ES-I3 (cell line): ENCODE data around the gene SLC35B1.
"Not testable (repeated sequence)": the region's sequence is repeated elsewhere in the genome, so short reads cannot be mapped to it uniquely, and the experiment has no call there.

Experiments
- H3K36me3 ChIP-seq: 2 replicates; pipeline ENCODE4 v1.6.1; 2013; ENCODE audit warnings: mild to moderate bottlenecking, low read length, control low read depth, moderate library complexity; ENCODE audit not compliant: insufficient read depth
- H3K4me1 ChIP-seq: 2 replicates; pipeline ENCODE4 v1.6.1; 2013; ENCODE audit warnings: mild to moderate bottlenecking, control low read depth, low read length; ENCODE audit not compliant: insufficient read depth
- H3K9ac ChIP-seq: 2 replicates; pipeline ENCODE4 v1.6.1; 2013; ENCODE audit warnings: low read depth, mild to moderate bottlenecking, low read length, moderate library complexity
- H3K9me3 ChIP-seq: 2 replicates; pipeline ENCODE4 v1.6.1; 2013; ENCODE audit warnings: mild to moderate bottlenecking, low read length, moderate library complexity; ENCODE audit not compliant: control insufficient read depth, insufficient read depth

Gene SLC35B1

DNA sequence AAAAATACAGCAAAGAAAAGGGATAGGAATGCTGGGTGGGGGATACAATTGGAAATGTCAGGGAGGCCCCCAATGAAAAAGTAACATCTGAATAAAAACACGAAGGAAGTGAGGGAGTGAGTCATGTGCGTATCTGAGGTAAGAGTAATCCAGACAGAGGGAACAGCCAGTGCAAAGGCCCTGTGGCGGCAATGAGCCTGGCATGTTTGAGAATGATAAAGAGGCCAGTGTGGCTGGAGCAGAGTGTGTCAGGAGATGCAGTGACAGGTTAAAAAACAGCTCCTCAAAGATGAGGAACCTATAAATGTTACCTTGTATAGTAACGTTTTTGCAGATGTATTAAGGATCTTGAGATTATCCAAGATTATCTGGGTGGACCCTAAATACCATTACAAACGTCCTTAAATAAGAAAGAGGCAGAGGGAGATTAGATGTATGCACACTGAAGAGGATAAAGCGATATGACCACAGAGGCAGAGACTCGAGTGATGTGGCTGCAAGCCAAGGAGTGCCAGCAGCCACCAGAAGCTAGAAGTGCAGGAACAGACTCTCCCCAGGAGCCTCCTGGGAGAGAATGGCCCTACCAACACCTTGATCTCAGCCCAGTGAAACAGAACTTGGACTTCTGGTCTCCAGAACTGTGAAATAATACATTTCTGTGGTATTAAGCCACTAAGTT lies 17.8 kb upstream of the SLC35B1 start:
- Histone ChIP-seq H3K36me3 (peaks cover 6% of the 10 kb centered on the region; the same call in 1 of the 2 replicates), H3K4me1 (0 out of 2 replicates have a peak, but pooled peaks cover 5% of the 10 kb centered on the region)

DNA sequence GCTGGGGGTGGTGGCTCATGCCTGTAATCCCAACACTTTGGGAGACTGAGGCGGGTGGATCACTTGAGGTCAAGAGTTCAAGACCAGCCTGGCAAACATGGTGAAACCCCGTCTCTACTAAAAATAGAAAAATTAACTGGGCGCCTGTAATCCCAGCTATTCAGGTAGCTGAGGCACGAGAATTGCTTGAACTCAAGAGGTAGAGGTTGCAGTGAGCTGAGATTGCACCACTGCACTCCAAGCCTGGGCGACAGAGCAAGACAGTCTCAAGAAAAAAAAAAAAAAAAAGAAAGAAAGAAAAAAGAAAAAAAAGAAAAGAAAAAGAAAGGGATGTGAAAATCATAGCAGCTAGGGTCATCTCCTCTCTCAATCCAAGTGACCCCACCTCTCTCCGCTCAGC lies 16.8 kb upstream of the SLC35B1 start:
- not testable (repeated sequence) for H3K4me1 ChIP-seq, H3K36me3 ChIP-seq, H3K9ac ChIP-seq, H3K9me3 ChIP-seq

More for the DNA sequence above, 17.8 kb upstream of the SLC35B1 start:
- H3K9ac ChIP-seq: no peak overlapping the region
- H3K9me3 ChIP-seq: no peaks in the 10 kb centered on the region

DNA sequence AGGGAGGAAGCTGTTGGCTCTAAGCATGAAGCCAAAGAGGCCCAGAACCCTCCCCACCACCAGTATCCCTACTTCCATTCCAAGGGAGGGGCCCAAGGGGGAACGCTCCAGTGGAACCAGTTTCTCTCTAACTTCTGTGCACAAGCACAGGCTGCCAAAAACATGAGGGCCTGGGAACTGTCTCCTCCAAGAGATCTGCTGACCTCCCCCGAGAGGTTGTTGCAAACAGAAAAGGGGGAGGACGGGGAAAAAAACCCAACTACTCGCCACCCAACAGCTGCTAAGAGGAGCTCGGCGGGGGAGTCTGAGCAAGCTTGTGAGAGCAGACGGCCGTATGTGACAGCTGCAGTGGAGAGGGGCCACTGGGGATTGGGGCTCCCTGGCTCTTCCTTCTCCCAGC lies 15.7 kb upstream of the SLC35B1 start:
- peaks cover 9% of the 10 kb centered on the region; the same call in 1 of the 2 replicates for H3K36me3 ChIP-seq
- H3K9ac ChIP-seq: no peak overlapping the region
- no peaks in the 10 kb centered on the region for H3K9me3 ChIP-seq
- H3K4me1 ChIP-seq: 0 out of 2 replicates have a peak, but pooled peaks cover 5% of the 10 kb centered on the region

DNA sequence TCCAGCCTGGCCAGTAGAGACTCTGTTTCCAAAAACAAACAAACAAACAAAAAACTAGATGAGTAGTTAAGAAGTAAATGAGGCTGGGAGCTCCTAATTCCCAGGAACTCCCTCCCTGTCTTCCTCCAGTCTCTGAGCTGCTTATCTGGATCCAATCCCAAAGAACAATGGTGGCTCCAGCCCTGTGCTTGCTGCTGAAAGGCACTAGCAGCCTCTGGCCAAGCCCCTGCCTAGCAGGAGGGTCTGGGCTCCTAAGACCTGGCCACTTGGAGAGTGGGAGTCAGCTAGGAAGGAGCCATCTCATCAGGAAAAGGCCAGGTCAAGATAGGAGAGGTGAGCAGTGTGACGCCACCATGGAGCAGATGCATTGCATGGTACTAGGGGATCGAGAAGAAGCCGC lies 14.3 kb upstream of the SLC35B1 start:
- Histone ChIP-seq H3K9ac (no peak overlapping the region), H3K36me3 (peaks cover 16% of the 10 kb centered on the region; the same call in 1 of the 2 replicates), H3K9me3 (no peaks in the 10 kb centered on the region), H3K4me1 (0 out of 2 replicates have a peak, but pooled peaks cover 5% of the 10 kb centered on the region)

GRCh38 chr17:49717371-49717861 lies 9.7 kb upstream of the SLC35B1 start:
- no peaks in the 10 kb centered on the region for H3K9me3 ChIP-seq
- H3K4me1 ChIP-seq: no peaks in the 10 kb centered on the region
- H3K9ac ChIP-seq: no peak overlapping the region
- H3K36me3 ChIP-seq: peaks cover 34% of the 10 kb centered on the region

DNA sequence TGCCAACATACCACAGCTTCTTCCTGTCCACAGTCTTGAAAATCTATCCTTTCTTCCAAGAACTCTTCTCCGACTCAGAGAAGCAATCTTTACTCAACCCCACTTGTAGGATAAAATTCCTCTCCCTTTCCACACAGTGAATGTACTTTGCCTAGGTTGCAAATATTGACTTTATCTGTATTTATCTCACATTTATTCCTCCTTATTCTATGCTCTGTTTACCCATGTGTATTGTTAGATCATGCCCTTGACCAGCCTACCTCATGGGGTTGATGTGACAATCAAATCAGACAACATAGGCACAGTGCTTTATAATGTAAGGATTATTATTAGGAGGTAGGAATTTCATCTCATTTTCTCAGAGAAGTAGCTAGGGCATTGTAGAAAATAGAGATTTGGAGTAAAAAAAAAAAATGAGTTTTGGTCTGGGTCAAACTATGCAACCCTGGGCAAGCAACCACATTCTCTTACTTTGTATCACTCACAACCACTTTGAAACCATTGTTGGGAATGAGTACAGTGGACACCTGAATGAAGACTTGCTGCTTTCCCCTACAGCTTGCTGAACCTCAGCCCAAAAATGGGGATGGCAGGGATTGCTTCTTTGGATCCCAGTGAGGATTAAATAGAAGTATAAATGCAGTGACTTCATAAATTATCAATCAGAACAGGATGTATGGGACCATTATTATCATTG lies 9.1 kb upstream of the SLC35B1 start:
- peaks cover 34% of the 10 kb centered on the region for H3K36me3 ChIP-seq
- no peaks in the 10 kb centered on the region for H3K9me3 ChIP-seq
- no peaks in the 10 kb centered on the region for H3K4me1 ChIP-seq
- H3K9ac ChIP-seq: no peak overlapping the region

DNA sequence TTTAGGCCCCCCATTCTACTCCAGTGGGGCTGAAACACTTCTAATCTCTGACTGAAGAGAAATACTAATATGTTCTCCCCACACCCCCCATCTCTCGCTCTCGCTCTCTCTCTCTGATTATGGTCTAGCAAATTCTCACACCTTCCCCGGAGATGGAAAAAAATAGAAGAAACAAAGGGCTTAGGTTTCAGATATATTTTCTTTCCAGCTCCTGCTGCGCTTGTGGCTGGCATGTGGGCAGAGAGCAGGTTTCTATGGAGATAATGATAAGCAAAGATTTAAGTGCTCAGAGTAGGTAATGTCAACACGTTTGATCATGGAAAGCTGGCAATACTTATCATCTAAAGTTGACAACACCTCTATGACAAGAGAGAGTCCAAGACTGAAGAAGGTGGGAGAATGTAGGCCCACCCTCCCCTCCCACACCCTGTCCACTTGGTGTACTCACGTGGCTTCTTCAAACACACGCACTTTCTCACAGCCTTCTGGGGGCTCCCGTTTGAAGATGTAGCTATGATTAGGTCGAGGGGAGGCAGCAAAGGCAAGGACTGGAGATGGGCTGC lies 8.0 kb upstream of the SLC35B1 start:
- Histone ChIP-seq H3K9ac (no peak overlapping the region), H3K4me1 (no peaks in the 10 kb centered on the region), H3K9me3 (no peaks in the 10 kb centered on the region), H3K36me3 (peaks cover 29% of the 10 kb centered on the region)

DNA sequence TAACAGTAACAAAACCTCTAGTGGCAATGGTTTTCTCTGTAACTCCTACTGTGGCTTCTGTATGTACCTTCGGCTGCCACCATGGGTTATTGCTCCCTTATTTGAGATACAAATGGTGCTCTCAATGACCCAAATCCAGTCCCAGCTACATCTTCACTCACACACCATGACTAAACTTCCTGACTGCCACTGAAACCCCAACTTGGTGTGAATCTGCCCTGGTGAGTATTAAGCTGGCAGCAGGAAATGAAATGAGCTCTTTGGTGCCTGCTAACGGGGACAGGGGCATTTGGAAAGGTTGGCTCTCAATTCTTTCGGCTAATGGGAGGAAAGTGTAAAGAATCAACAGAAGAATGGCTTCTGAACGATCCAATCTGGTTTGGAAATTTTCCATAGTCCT lies 7.5 kb upstream of the SLC35B1 start:
- H3K9ac ChIP-seq: no peak overlapping the region
- peaks cover 27% of the 10 kb centered on the region for H3K36me3 ChIP-seq
- no peaks in the 10 kb centered on the region for H3K4me1 ChIP-seq
- H3K9me3 ChIP-seq: no peaks in the 10 kb centered on the region

DNA sequence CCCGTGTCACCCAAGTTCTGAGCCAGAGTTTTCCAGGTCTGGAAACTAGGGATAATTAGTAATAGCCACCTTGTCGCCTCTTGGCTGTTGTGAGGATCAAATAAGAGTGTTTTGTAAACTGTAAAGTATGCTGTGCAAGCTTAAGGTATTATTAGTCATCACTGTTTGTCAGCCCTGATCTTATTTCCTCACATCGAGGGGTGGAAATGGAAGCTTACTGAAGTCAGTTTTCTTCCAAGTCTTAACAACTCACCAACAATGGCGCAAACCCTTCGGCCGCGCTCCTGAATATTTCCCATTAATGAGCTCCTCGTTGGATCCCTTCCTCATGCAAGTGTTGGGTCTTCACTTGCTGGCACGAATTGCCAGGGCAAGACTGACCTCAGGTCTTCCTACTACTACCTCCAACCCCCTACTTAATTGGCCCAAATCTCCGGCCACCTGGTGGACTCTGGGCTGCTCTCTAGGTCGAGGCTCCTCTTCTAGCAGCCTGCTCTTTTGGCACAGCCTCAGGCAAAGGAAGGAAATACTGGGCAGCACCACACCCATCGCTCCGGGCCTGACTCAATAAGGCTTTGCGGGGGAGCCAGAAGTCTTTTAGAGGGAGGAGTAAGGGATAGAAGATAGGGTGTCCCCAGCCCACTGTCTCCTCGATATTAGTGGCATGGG lies 885 bp upstream of the SLC35B1 start:
- H3K9ac ChIP-seq: peak overlapping the region; percentile 40; the same call in 1 of the 2 replicates
- H3K9me3 ChIP-seq: no peaks in the 10 kb centered on the region
- peaks cover 14% of the 10 kb centered on the region; the same call in 1 of the 2 replicates for H3K4me1 ChIP-seq
- H3K36me3 ChIP-seq: peaks cover 19% of the 10 kb centered on the region

GRCh38 chr17:49707246-49707607 lies 537 bp downstream of the SLC35B1 start:
- Histone ChIP-seq H3K9me3 (no peaks in the 10 kb centered on the region), H3K4me1 (peaks cover 14% of the 10 kb centered on the region; the same call in 1 of the 2 replicates), H3K36me3 (peaks cover 31% of the 10 kb centered on the region), H3K9ac (peak overlapping the region; percentile 97)

GRCh38 chr17:49705254-49705653 lies 2.5 kb downstream of the SLC35B1 start:
- peaks cover 39% of the 10 kb centered on the region for H3K36me3 ChIP-seq
- no peak overlapping the region for H3K9ac ChIP-seq
- H3K4me1 ChIP-seq: peaks cover 14% of the 10 kb centered on the region; the same call in 1 of the 2 replicates
- no peaks in the 10 kb centered on the region for H3K9me3 ChIP-seq

- Histone ChIP-seq H3K9ac (no peak overlapping the region), H3K4me1 (peaks cover 14% of the 10 kb centered on the region; the same call in 1 of the 2 replicates), H3K9me3 (no peaks in the 10 kb centered on the region), H3K36me3 (peaks cover 39% of the 10 kb centered on the region)
Measured at GRCh38 chr17:49703557-49704277, 4.0 kb downstream of the SLC35B1 start.

DNA sequence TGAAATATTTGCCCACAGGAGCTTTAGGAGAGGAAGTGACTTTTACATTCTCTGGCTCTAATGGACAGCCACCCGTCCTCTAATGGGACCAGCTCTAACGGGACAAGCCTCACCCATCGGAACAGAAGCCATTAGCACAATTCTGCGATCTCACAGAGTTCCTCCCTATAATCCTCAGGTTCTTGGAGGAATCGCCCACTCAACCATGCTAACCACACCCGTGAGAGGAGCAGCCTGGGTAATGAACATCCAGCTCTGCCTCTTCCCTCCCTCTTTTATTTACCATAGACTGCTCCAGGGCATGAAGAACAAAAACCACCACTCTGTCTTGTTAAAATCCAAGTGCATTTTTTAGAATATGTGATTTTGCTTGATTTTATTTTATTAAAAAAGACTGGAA lies 6.8 kb downstream of the SLC35B1 start:
- Histone ChIP-seq H3K4me1 (no peaks in the 10 kb centered on the region), H3K9ac (no peak overlapping the region), H3K36me3 (peaks cover 38% of the 10 kb centered on the region), H3K9me3 (no peaks in the 10 kb centered on the region)
